Panc1 (cell line): ENCODE results near the gene PCYT2. TPM values are rescaled to one million over a fixed set of nuclear protein-coding genes. Genes with fewer than 3 reads are reported as not detected.

ENCODE experiments used
- ATAC-seq: fragments of 200-7000 bp; cut with Tn5 transposase; 2 replicates; pipeline ENCODE4 v1.9.1; 2020; ENCODE audit warnings: mild to moderate bottlenecking, moderate library complexity
- Bru-seq: library from RNA; stranded (reverse); fragments of 400-500 nt; gene quantifications from one replicate; lab custom pipeline; 2021; lab: Mats Ljungman, UMichigan
- BruChase-seq, 2 experiments: library from RNA; stranded (reverse); fragments of 400-500 nt; gene quantifications; one replicate each; lab custom pipeline; 2021; lab: Mats Ljungman, UMichigan
- BruUV-seq: library from RNA; stranded (reverse); fragments of 400-500 nt; replicated peaks from 2 replicates; lab custom pipeline; 2021; lab: Mats Ljungman, UMichigan
- CTCF ChIA-PET: fragments of 300-600 bp; sonication (Branson Sonifier 250); formaldehyde crosslinking; loops from one replicate; lab custom pipeline; 2022; ENCODE audit warnings: antibody characterized with exemption; lab: Charles Lee
- POLR2A ChIA-PET: fragments of 300-600 bp; sonication (Branson Sonifier 250); formaldehyde crosslinking; loops from one replicate; lab custom pipeline; 2022; ENCODE audit warnings: antibody characterized with exemption; lab: Charles Lee
- DNase-seq: peaks from one replicate; pipeline ENCODE4 v3.0.0-alpha.2; 2010; ENCODE audit warnings: low read depth, low spot score
- H3K27ac ChIP-seq: 2 replicates; pipeline ENCODE4 v1.5.1; 2011; ENCODE audit warnings: mild to moderate bottlenecking, low read length, inconsistent platforms
- H3K27me3 ChIP-seq: fragments of 200-500 bp; sonication (Bioruptor generic); 2 replicates; pipeline ENCODE4 v1.6.0; 2014; ENCODE audit warnings: low read length, inconsistent platforms; ENCODE audit not compliant: control insufficient read depth, insufficient read depth
- H3K36me3 ChIP-seq: fragments of 200-500 bp; sonication (Bioruptor generic); 2 replicates; pipeline ENCODE4 v1.5.1; 2014; ENCODE audit warnings: inconsistent platforms, mild to moderate bottlenecking, low read length, moderate library complexity; ENCODE audit not compliant: control insufficient read depth, insufficient read depth
- H3K4me1 ChIP-seq: 2 replicates; pipeline ENCODE4 v1.5.1; 2011; ENCODE audit warnings: inconsistent platforms, mild to moderate bottlenecking, low read length, moderate library complexity; ENCODE audit not compliant: control insufficient read depth, insufficient read depth
- H3K4me3 ChIP-seq, 2 experiments: 2 replicates each; pipeline ENCODE4 v1.5.1; 2011 to 2012; ENCODE audit warnings: low read depth in 2 of 2, low read length in 2 of 2, mild to moderate bottlenecking in 2 of 2, inconsistent platforms in 1 of 2, moderate library complexity in 1 of 2
- H3K9me3 ChIP-seq: fragments of 200-500 bp; sonication (Bioruptor generic); 2 replicates; pipeline ENCODE4 v1.5.1; 2014; ENCODE audit warnings: low read depth, mild to moderate bottlenecking, inconsistent platforms, low read length, moderate library complexity; ENCODE audit not compliant: control insufficient read depth, insufficient read depth
- CTCF ChIP-seq: fragments of 450-650 bp; IDR thresholded peaks from 2 replicates; pipeline ENCODE4 v1.5.1; 2017; ENCODE audit warnings: mild to moderate bottlenecking
- POLR2AphosphoS5 ChIP-seq: IDR thresholded peaks from 2 replicates; pipeline ENCODE4 v1.6.1; 2012; ENCODE audit warnings: mild to moderate bottlenecking, low read depth, low read length, moderate library complexity
- REST ChIP-seq, 2 experiments: IDR thresholded peaks; 2 replicates each; pipeline ENCODE4 v1.6.1; 2011 to 2012; ENCODE audit warnings: low read depth in 2 of 2, control low read depth in 1 of 2, low read length in 1 of 2, mild to moderate bottlenecking in 1 of 2, moderate library complexity in 1 of 2; ENCODE audit not compliant: insufficient read depth in 1 of 2
- SIN3A ChIP-seq: IDR thresholded peaks from 2 replicates; pipeline ENCODE4 v1.6.1; 2012; ENCODE audit warnings: low read depth, mild to moderate bottlenecking, low read length, moderate library complexity, borderline replicate concordance; ENCODE audit not compliant: insufficient read depth
- in situ Hi-C: cut with HindIII; loops from 2 replicates; pipeline ENCODE4 v1.10.0; 2016; ENCODE audit warnings: low sequenced_read_pairs, low pct_unique_long_range_greater_than_20kb
- intact Hi-C: fragments of 100-400 bp; cut with micrococcal nuclease; formaldehyde crosslinking; loops from one replicate; pipeline ENCODE4 v1.10.0; 2022; ENCODE audit not compliant: unreplicated experiment
- long read RNA-seq: library from polyadenylated mRNA; unstranded; transcript quantifications from one replicate; pipeline ENCODE4 v2.0.0, GENCODE V29; 2021; ENCODE audit not compliant: unreplicated experiment
- polyA plus RNA-seq: library from polyadenylated mRNA; unstranded; fragments of >200 nt; gene quantifications from one replicate; pipeline ENCODE4 v1.2.1, GENCODE V29; 2012; ENCODE audit warnings: missing spikeins; ENCODE audit not compliant: insufficient read length
- total RNA-seq: library from RNA; stranded (reverse); gene quantifications from one replicate; pipeline ENCODE4 v1.2.1, GENCODE V29; 2021; ENCODE audit not compliant: unreplicated experiment

Gene PCYT2
- total RNA-seq (91.2 TPM), Bru-seq, nascent RNA (percentile 61 among the genes with signal in this experiment), BruChase-seq, experiment 1, labeled RNA remaining after a 2-hour chase (percentile 74 among the genes with signal in this experiment), BruChase-seq, experiment 2, labeled RNA remaining after a 6-hour chase (percentile 87 among the genes with signal in this experiment)
- polyA plus RNA-seq: 101 TPM
- long read RNA-seq, full-length matches to known transcripts: 134 of 255 reads
- long read RNA-seq, partial matches to known transcripts: 17 of 255 reads
- long read RNA-seq, other reads (novel, unspliced or antisense): 104 of 255 reads

- Histone ChIP-seq H3K27me3 (no peaks in the 10 kb centered on the region), H3K27ac (peak within 1 kb of the TSS; percentile 91), H3K4me1 (peaks cover 25% of the 10 kb centered on the region), H3K9me3 (no peaks in the 10 kb centered on the region), H3K4me3 (peak within 1 kb of the TSS; percentile 76 to 95), H3K36me3 (peaks cover 4% of the 10 kb centered on the region)
- DNase-seq: no peak
- ChIA-PET POLR2A (no interaction called here), CTCF (no interaction called here)
- TF ChIP-seq CTCF (no peak), REST (IDR thresholded peaks at IDR 0.05; ENCODE audit: insufficient read depth in 1 of 2, low read depth in 2 of 2, low read length in 1 of 2) (no peak), POLR2AphosphoS5 (peak; percentile 67), SIN3A (peak; percentile 87; the same call in 1 of the 2 replicates)
- BruUV-seq: no TSS peak
- ATAC-seq: peak; percentile 89
- in situ Hi-C loops: no loop called here
- intact Hi-C loops: no loop called here
Measured at GRCh38 chr17:81911277-81911961, at the start of gene PCYT2. PCYT2 (minus strand) TSS chr17:81911399; CDS start chr17:81911355, 44 bp downstream.

GRCh38 chr17:81960130-81960958 lies 49.1 kb upstream of the PCYT2 start:
- BruUV-seq: no TSS peak
- peak; percentile 49 for ATAC-seq
- POLR2A ChIA-PET: interaction anchor here (0.7 kb wide), 1 partner anchor 247 kb away, joined by 5 read pairs; no protein-coding TSS in a partner anchor
- no peak for DNase-seq
- H3K4me1 ChIP-seq: peaks cover 6% of the 10 kb centered on the region
- peak; percentile 4; the same call in 1 of the 2 replicates for TF ChIP-seq SIN3A
- no peak for TF ChIP-seq POLR2AphosphoS5
- in situ Hi-C loops (no loop called here), intact Hi-C loops (no loop called here)
- peak overlapping the region; percentile 54; the same call in 1 of the 2 replicates for H3K27ac ChIP-seq
- H3K9me3 ChIP-seq: no peaks in the 10 kb centered on the region
- CTCF ChIA-PET: interaction anchor here (0.9 to 4.4 kb wide), 4 partner anchors 36 to 77 kb away, joined by 3 to 37 read pairs (median 4); partner anchors contain the start of genes CENPX, DCXR and LRRC45
- H3K4me3 ChIP-seq: peak overlapping the region; percentile 48 to 51
- peaks cover 5% of the 10 kb centered on the region; the same call in 1 of the 2 replicates for H3K36me3 ChIP-seq
- H3K27me3 ChIP-seq: no peaks in the 10 kb centered on the region; the same call in 1 of the 2 replicates
